H1 (cell line): ENCODE data around the gene GPR17. TPM values are rescaled to one million over a fixed set of nuclear protein-coding genes. Genes with fewer than 3 reads are reported as not detected.

ENCODE experiments used
- ASH2L ChIP-seq: fragments of 200-600, 300-600 bp; sonication (generic); IDR thresholded peaks from one replicate; pipeline ENCODE4 v1.7.1; 2017; ENCODE audit warnings: low read length
- CREB1 ChIP-seq: IDR thresholded peaks from 2 replicates; pipeline ENCODE4 v1.6.1; 2012; ENCODE audit warnings: inconsistent platforms
- CTCF ChIP-seq, 3 experiments: IDR thresholded peaks; 1 replicate in 2 of 3; 2 replicates in 1 of 3; pipeline versions ENCODE4 v1.5.1 to v1.6.1; 2011; ENCODE audit warnings: low read length in 3 of 3, mild to moderate bottlenecking in 3 of 3, inconsistent platforms in 2 of 3, low read depth in 1 of 3, moderate library complexity in 1 of 3; ENCODE audit not compliant: insufficient read depth in 1 of 3; ENCODE audit errors: control extremely low read depth in 1 of 3
- HDAC2 ChIP-seq, 2 experiments: fragments of 300-600 bp in 1 of 2; sonication (generic) in 1 of 2; IDR thresholded peaks; 2 replicates each; pipeline ENCODE4 v1.6.1; 2011 to 2012; ENCODE audit warnings: low read depth in 2 of 2, low read length in 2 of 2, mild to moderate bottlenecking in 2 of 2, moderate library complexity in 2 of 2, borderline replicate concordance in 1 of 2, inconsistent platforms in 1 of 2
- MAX ChIP-seq: IDR thresholded peaks from 2 replicates; pipeline ENCODE4 v1.6.1; 2012; ENCODE audit warnings: inconsistent platforms
- RAD21 ChIP-seq, 2 experiments: IDR thresholded peaks in 1 of 2; conservative IDR thresholded peaks in 1 of 2; 2 replicates each; pipeline ENCODE4 v1.6.1; 2011; ENCODE audit warnings: low read depth in 2 of 2, low read length in 2 of 2, improper control_type of control experiment in 1 of 2, inconsistent platforms in 1 of 2, mild to moderate bottlenecking in 1 of 2, moderate library complexity in 1 of 2
- SRF ChIP-seq: IDR thresholded peaks from 2 replicates; pipeline ENCODE4 v1.6.1; 2011; ENCODE audit warnings: mild to moderate bottlenecking, low read depth, low read length, moderate library complexity
- SUZ12 ChIP-seq: fragments of 200-600 bp; sonication (generic); IDR thresholded peaks from 2 replicates; pipeline ENCODE4 v1.6.1; 2012; ENCODE audit warnings: mild to moderate bottlenecking, inconsistent platforms, low read length, moderate library complexity, mixed read lengths
- TBP ChIP-seq: IDR thresholded peaks from 2 replicates; pipeline ENCODE4 v1.6.1; 2011; ENCODE audit warnings: low read depth, low read length, improper control_type of control experiment
- YY1 ChIP-seq: IDR thresholded peaks from 2 replicates; pipeline ENCODE4 v1.6.1; 2011; ENCODE audit warnings: low read depth, mild to moderate bottlenecking, low read length
- polyA plus RNA-seq, 7 experiments: library from polyadenylated mRNA; depleted of rRNA in 3 of 7; stranded (reverse) in 5 of 7; unstranded in 2 of 7; fragments of >200 nt in 5 of 7; fragments of 200-250 nt in 2 of 7; gene quantifications; 1 replicate in 5 of 7; 2 replicates in 1 of 7; 4 replicates in 1 of 7; pipeline versions ENCODE4 v1.2.1 to v1.2.3, GENCODE V29; 2011 to 2013; ENCODE audit warnings: missing spikeins in 2 of 7, mixed read lengths in 2 of 7
- total RNA-seq: library from RNA; stranded (reverse); fragmentation: NEBNext Ultra II Directional; extraction: Animal tissue kit (Norgen Biotek cat#: 25700); gene quantifications from 2 replicates; pipeline ENCODE4 v1.2.1, GENCODE V29; 2021

GPR17 gene
- total and polyA plus RNA-seq, 2 of the 8 experiments (the other 6 are each of a cell fraction or from before 2014, with no cell fraction given): 0.03 TPM; not detected in 1

- no peak for TF ChIP-seq SRF
- peak; percentile 27; the same call in 1 of the 2 replicates for TF ChIP-seq SUZ12
- peak; percentile 72 to 80 for TF ChIP-seq RAD21 (IDR thresholded peaks at IDR 0.05 in 1 of 2, conservative IDR thresholded peaks at IDR 0.05 in 1 of 2; ENCODE audit: low read depth in 2 of 2, low read length in 2 of 2)
- peak; percentile 51 for TF ChIP-seq ASH2L
- peak; percentile 34; the same call in 1 of the 2 replicates for TF ChIP-seq CREB1
- TF ChIP-seq MAX: peak; percentile 95
- TF ChIP-seq CTCF (IDR thresholded peaks at IDR 0.05; ENCODE audit: control extremely low read depth in 1 of 3, insufficient read depth in 1 of 3, low read depth in 1 of 3, low read length in 3 of 3): peak; percentile 65 to 87 (median 86)
- TF ChIP-seq TBP: no peak
- TF ChIP-seq HDAC2 (IDR thresholded peaks at IDR 0.05; ENCODE audit: borderline replicate concordance in 1 of 2, low read depth in 2 of 2, low read length in 2 of 2): 0 out of 4 replicates have a peak, but pooled peaks have one; percentile 35 to 70
- peak; percentile 47; the same call in 1 of the 2 replicates for TF ChIP-seq YY1
These were observed 49.8 kb downstream of the GPR17 start (continued) for GRCh38 chr2:127695491-127696472.
